ENCODE measurements around the gene ZC3H12D.

DNA sequence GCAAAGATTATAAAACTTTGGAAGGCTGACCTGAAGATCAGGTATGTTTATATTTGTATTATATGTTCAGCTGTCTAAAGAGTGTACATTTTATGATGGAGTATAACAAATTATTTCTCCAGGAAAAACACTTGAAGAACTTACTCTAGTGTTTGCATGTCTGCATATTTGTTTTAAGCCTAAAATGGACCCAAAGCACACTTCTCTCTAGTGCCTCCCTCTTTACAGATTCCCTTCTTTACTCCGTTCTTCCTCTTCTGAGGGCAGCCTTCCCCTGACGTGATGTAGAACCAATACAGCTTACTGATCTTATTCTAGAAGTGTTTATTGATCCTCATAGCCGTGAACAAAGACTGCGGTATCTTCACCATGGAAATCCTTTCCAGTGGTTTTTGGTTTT lies 70.8 kb downstream of the ZC3H12D start:
- TF ChIP-seq POLR2A (IDR thresholded peaks at IDR 0.05) (no peak), POLR2AphosphoS5 (IDR thresholded peaks at IDR 0.05) (no peak)
- TF ChIP-seq, protein P1, sequence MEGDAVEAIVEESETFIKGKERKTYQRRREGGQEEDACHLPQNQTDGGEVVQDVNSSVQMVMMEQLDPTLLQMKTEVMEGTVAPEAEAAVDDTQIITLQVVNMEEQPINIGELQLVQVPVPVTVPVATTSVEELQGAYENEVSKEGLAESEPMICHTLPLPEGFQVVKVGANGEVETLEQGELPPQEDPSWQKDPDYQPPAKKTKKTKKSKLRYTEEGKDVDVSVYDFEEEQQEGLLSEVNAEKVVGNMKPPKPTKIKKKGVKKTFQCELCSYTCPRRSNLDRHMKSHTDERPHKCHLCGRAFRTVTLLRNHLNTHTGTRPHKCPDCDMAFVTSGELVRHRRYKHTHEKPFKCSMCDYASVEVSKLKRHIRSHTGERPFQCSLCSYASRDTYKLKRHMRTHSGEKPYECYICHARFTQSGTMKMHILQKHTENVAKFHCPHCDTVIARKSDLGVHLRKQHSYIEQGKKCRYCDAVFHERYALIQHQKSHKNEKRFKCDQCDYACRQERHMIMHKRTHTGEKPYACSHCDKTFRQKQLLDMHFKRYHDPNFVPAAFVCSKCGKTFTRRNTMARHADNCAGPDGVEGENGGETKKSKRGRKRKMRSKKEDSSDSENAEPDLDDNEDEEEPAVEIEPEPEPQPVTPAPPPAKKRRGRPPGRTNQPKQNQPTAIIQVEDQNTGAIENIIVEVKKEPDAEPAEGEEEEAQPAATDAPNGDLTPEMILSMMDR (IDR thresholded peaks at IDR 0.05), result no peak

All from sigmoid colon (tissue), 4 donors.